ENCODE results near the gene ATF7.
"Not testable (repeated sequence)": the region's sequence is repeated elsewhere in the genome, so short reads cannot be mapped to it uniquely, and the experiment has no call there.

The ATF7 gene

DNA sequence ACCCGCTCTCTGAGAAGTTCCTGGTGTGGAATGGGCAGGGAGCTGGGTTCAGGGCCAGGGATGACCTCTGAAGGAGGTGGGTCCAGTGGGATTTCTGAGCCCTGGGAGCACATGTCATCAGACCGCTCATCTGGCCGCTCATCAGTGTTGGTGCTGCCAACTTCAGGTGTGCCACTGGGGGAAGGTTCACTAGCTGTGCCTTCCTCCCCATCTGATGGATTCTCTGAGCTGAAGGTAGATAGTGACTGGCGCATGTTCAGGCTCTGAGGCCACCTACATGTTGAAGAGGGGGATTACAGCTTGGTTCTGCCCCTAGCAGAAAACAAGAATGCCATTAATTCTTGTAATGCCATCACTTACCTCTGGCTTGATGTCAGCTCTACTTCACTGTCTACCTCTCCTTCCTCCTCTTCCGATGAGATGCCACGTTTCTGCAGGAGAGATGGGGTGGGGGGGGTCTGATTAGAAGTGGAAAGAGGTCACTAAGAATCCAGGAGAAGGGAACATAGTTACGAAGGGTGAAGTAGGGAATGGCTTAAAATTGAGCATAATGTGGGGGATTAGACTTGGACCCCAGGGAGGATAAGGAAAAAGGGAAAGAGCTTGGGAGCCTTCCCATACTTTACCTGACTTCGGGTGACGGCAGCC, 144.1 kb downstream of the ATF7 start:
- no peak for DNase-seq (ENCODE audit: low read depth)

DNA sequence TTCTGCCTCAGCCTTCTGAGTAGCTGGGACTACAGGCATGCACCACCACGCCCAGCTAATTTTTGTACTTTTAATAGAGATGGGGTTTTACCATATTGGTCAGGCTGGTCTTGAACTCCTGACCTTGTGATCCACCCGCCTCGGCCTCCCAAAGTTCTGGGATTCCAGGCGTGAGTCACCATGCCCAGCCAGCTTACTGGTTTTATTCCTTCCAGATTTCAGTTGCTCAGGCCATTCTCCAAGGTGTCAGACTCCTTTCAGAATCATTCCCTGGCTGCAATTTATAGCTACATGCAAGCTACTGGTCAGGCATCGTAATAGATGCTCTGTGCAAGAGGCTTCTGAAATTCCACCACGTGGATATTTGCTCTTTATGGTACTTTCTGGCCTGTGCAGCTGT, 144.7 kb downstream of the ATF7 start:
- DNase-seq (ENCODE audit: low read depth): not testable (repeated sequence)

DNA sequence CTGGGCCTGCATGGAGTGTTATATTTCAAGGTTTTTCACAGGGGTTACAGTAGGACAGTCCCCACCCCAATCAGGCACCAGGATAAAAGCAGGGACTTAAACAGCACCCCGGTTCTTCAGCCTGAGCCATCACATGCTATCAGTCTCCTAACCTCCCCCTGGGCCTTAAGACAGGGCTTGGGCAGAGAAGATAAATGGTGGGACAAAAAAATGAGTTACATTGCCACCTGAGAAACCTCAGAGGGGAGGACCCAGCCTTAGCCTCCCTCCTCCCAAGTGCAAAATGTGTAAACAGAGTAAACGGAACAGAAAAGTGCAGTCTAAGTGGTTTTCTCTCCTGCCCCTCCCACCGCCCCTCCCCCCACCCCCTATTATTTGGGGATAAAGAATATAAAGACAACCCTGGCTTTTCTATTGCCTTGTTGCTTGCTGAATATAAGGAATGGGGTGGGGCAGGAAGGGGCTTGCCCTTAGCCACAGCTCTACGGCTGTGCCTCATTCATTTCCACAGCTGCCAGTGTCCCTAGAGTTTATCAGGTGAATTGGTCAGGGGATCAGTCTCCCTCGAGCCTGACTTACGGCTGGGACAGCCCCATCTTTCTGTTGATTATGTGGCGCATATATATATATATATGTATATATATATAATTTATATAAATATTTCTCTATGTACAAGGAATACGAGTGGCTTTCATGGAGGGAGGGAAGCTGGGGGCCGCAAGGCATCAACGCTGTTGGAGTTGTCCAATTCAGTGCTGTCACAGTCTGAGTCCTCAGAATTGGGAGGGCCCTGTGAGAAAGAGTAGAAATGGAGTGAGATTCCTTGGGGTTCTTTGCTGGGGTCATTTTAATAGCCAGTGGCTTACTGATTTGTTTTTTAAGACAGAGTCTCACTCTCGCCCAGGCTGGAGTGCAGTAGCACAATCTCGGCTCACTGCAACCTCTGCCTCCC, 145.4 kb downstream of the ATF7 start:
- no peak for DNase-seq (ENCODE audit: low read depth)

DNA sequence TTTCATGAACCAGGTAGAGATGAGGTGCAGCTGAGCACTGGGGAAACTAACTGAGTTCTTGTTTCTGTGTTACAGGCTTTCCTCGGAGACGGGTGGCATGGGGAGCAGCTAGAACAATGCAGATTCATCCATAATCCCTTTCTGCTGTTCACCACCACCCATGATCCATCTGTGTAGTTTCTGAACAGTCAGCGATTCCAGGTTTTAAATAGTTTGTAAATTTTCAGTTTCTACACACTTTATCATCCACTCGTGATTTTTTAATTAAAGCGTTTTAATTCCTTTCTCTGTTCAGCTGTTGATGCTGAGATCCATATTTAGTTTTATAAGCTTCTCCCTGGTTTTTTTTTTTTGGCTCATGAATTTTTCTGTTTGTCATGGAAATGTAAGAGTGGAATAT, 146.9 kb downstream of the ATF7 start:
- no peak for DNase-seq (ENCODE audit: low read depth)

DNA sequence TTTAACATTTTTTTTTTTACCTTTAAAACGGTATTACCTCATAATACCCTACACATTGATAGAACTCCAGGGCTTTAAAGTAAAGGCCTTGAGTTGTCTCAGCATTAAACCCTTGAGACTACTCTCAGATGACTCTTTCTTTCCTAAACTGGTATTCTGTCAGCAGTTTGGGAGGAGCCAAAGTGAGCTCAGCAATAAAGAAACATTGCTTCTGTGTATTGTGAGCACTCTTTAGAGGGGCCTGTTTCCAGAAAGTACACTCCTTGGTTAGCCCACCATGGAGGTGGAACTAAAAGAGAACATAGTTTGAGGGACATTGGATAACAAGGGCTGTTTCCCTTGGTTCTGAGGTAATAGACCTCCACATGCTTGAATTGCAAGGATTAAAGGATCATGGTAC, 147.3 kb downstream of the ATF7 start:
- DNase-seq (ENCODE audit: low read depth): no peak

DNA sequence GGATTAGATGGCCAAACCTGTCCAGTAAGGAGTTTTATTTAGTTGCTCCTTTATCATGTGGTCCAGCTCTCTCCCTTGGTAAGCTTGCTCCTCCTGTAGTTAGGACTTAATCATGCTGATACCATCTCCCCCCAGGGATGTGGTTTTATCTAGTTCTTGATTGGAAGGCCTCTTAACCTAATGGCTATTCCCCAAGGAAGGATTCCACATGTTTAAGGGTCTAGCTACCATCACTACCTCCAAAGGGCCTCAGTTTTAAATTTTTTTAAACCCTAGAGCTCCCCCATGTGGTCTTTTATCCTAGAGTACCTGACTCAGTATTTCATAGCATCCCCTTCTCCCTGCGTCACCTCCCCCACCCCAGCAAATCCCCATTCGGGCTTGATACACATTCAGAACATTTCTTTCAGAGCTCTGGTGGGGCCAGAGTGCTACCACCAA, 149.4 kb downstream of the ATF7 start:
- DNase-seq (ENCODE audit: low read depth): no peak

DNA sequence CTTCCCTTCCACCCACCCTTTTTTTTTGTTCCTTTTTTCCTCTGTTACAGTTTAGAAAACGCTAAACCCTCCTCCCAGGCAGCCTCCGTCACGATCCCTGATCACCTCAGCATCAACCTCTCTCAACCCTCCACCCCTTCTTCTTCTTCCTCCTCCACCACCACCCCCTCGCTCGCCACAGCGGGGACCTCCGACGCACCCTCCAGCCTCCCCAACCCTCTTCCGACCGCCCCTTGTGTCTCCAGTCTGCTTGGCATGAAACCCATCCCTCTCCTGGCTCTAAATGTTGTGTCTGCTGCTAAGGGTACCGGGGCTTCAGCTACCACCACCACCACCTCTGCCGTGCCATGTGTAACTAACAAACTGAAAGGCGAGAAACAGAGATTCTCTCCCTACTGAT, 151.4 kb downstream of the ATF7 start:
- no peak for DNase-seq (ENCODE audit: low read depth)

DNA sequence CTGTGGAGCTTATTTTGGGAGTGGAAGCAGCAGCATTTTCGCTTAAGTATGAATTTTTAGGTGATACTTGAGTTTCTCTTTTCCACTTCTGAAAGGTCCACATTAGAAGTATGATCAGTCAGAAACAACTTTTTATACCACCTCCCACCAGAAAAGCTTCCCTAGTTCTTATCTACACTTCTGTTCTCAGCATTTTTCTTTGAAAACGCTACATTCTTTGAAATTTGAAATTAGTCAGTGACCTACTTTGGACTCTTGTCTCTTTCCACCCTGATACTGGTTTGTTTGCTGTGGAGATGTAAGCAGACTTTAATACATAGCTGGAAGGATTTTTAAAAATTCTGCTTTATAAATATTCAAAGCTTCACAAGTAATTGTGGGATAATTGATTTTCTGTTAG, 152.1 kb downstream of the ATF7 start:
- DNase-seq (ENCODE audit: low read depth): no peak

DNA sequence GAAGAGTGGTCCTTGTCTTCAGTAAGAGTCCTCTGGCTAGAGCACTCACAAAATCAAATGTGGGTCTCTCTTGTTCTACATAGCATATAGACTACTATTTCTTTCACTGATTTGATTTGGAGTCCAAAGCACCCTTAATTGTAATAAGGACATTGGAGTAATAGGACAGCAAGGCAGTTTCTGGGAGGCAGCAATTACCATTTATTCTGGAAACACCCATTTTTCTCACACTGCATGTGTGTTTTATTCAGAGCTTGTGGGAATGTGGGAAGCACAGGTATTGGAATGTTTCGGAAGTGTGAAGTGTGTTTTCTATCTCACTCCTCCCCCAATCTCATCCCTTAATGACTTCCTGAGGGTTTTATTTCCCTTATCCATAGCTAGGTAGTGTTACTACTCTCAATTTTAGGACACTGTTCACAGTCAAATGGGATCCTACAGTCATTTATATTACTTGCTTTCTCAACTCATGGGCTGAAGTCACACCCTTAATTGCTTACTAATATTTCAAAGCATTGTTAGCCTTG, 154.1 kb downstream of the ATF7 start:
- DNase-seq (ENCODE audit: low read depth): no peak

DNA sequence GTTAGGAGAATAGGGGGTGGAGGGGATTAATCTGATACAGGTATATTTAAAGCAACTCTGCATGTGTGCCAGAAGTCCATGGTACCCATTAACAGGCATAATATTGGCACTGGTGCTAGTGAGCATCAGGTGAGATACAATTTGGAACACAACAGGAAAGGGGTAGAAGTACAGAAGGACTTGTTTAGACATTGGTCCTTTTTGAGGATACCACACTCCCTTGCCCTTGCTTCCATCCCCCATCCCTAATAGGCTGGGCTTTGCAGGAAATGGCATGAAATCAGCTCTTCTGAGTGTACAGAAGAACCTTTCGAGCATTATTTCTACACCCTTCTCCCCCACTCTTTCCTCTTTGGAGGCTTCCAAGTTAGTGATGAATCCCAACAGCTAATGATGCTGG, 157.9 kb downstream of the ATF7 start:
- no peak for DNase-seq (ENCODE audit: low read depth)

DNA sequence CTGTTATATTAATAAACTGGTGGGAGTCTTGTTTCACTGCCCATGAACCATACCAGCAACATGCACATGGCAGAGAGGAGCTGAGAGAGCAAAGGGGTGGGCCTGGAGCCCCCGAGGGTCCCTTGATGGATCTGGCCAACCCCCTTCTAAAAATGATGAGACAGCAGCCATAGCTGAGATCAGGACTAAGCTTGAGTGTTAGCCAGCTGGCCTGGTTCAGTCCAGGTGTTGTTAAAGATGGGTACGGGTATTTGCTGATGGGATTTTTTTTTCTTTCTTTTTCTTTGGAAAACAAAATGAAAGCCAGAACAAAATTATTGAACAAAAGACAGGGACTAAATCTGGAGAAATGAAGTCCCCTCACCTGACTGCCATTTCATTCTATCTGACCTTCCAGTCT, 158.3 kb downstream of the ATF7 start:
- no peak for DNase-seq (ENCODE audit: low read depth)

DNA sequence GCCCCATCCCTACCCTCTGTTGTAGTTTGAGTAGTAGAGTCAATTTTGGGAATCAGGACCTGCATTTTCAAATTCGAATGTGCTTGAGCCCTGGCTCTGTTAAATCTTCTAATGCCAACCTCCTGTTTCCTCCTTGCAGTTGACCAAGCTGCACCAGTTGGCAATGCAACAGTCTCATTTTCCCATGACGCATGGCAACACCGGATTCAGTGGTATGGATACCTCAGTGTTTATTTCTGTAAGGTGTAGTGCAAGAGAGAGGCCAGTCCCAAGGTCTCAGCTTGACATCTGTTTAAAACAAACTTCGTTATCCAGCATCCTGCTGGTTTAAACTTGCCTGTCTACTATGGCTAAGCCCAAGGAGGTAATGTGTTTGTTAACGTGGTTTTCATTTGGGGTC, 159.1 kb downstream of the ATF7 start:
- no peak for DNase-seq (ENCODE audit: low read depth)

DNA sequence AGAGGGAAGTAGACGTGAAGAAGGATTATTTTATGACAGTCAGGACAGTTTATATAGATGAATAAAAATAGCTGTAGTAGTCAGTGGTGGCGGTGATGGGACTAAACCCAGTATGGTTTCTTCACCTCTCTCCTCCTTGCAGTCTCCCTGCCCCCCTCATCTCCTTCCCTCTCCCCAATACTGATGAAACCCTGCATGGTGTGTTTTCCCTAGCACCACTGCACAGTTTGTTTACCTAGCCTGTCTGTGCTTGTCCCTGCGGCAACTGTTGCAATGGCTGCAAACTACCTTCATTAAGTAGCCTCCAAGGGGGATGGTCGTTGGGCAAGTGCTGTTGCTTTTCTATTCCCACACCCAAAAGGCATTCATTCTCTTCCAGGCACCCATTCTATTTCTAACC, 159.5 kb downstream of the ATF7 start:
- no peak for DNase-seq (ENCODE audit: low read depth)

DNA sequence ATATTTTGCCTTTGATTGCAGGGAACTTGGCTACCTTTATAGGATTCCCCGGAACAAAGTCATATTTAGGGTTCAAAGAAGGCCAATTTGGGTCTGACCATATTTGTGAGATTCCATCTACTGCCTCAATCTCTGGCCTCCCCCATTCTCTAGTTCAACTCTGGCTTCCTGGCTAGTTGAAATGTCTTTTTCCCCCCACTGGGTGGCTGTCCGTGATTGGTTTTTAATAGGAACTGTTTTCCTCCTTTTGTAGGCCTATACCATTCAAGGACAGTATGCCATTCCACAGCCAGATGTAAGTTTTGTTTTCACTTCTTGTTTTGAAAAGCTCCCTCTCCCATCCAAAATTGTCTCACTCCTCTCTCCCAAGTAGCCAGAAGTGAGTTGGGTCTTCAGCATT, 160.5 kb downstream of the ATF7 start:
- DNase-seq (ENCODE audit: low read depth): no peak

DNA sequence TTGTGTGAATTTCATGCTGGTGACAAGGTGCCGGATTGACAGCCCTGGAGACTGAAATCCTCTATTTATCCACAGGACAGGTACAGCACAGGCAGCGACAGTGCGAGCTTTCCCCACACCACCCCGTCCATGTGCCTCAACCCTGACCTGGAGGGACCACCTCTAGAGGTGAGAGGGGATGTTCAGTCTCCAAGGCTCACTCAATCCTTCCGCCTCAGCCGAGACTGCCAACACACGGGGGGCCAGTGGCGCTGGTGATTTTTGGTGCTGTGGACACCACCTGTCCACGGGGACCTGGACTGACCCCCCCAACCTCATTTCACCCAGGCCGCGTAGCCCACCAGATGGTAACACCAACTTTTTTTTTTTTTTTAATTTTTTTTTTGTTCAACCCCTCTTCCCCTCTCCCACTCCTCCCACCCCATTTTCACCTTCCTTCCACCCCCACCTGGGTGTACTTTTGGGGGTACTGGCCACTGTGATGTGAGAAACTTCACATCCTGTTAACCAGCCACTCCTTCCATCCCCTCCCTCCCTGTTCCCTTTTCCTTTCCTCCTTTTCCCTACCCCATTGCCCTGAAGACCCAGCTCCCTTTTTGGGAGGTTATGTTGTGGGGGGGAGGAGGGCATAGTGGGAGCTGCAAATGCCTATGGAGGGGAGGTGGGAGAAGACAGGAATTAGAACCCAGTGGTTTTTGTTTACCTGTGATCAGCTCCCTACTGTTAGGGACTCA, 161.3 kb downstream of the ATF7 start:
- no peak for DNase-seq (ENCODE audit: low read depth)

DNA sequence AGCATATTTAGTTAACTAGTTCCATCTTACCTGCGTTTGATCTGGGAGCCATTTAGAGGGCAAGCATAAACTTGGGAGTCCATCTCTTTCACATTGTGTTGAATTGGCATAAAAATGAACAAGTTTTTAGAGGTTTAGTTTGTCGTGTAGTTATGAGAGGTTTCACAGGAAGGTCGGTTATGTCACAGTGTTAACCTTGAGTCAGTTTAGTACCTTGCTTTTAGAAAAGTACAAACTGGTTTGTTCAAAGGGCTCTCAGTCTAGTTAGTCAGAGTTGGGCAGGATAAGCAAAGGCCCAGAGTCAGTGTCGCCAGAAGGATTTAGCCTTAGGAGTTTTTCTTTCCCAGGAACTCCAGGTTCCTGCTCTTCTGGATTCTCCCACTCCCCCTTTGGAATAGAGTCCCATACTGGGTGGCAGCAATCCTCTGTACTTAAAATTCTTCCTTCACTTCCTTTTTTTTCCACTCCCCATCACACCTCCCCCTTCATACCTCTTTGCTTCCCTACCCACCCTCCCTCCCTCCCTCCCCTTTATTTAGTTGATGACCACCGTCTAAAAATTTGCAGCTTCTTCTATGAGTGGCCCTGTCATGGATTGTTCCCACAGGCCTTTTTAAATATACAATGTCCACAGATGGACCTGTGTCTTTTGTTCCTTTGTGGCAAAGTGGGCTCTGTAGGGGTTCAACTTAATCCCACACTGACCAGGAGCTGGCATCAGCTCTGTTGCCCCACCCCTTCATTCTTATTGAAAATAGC, 162.2 kb downstream of the ATF7 start:
- no peak for DNase-seq (ENCODE audit: low read depth)

DNA sequence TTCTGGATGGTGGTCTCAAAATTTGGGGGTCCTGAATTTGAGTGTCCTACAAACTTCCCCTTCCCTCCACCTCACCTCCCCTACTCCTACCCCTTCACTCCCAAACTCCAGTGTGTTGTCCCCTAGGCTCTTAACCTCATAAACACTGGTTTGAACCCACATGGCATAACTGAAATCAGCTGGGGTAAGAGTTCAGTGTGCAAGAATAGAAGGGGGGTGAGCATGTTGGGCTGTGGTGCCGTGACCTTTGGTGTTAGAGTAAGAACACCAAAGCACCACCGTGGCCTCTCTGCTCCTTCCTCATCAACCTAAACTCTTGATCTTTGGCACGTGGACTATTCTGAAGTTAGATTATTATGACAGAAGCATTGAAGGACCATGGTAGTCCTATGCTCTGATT, 163.2 kb downstream of the ATF7 start:
- no peak for DNase-seq (ENCODE audit: low read depth)

DNA sequence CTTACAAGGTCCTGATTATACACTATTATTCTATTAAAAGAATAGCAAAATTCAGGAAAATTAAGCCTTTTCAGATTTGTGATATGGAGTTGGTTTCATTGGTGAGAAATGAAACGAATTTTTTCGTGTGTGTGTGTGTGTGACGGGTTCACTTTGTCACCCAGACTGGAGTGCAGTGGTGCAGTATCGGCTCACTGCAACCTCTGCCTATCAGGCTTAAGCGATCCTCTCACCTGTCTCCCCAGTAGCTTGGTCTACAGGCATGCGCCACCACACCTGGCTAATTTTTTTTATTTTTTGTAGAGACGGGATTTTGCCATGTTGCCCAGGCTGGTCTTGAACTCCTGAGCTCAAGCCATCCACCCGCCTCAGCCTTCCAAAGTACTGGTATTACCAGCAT, 164.6 kb downstream of the ATF7 start:
- no peak for DNase-seq (ENCODE audit: low read depth)

DNA sequence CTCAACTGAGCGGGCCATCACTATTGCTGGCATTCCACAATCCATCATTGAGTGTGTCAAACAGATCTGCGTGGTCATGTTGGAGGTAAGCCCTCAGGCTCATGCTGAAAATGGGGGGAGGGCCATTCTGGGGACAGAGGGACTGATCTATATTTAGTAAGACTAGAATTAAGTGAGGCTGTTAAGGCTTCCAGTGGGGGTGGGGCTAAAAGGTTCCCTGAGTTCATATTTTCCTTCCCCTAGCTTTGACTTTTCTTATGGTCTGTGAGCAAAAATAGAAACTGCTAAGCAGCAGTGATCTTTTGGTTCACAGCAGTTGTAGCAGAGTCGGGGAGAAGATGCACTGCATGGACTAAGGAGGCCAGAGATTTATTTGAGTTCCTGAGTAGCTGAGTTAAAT, 165.1 kb downstream of the ATF7 start:
- no peak for DNase-seq (ENCODE audit: low read depth)

DNA sequence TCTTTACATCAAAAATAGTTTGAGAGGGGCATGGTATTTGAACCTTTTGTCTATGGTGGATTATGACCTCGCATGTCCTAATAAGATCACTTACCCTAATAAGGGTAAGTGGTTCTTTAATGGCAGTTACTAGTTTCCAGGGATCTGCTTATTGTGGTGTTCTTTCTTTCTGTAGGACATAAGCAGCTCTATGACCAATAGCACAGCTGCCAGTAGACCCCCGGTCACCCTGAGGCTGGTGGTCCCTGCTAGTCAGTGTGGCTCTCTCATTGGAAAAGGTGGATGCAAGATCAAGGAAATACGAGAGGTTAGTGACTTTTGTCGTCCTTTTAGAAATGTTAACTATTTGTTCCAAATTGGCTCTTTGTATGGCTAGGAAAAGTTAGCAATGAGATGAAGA, 167.1 kb downstream of the ATF7 start:
- no peak for DNase-seq (ENCODE audit: low read depth)
